OCI-M1 (cell line): ENCODE data around the gene COL15A1.
A peak's percentile ranks its signal among the peaks of the same experiment; 100 is the strongest.
"Not testable (repeated sequence)": the region's sequence is repeated elsewhere in the genome, so short reads cannot be mapped to it uniquely, and the experiment has no call there.

ENCODE experiments used
- DNase-seq: peaks from one replicate; lab custom pipeline; 2025; lab: John Stamatoyannopoulos, UW

Gene COL15A1

GRCh38 chr9:98994172-98995058, 50.7 kb downstream of the COL15A1 start:
- DNase-seq = no peak

- DNase-seq = no peak
Observed at GRCh38 chr9:98995059-98995671, 51.5 kb downstream of the COL15A1 start.

GRCh38 chr9:98995971-98996504, 52.3 kb downstream of the COL15A1 start:
- DNase-seq = no peak

DNA sequence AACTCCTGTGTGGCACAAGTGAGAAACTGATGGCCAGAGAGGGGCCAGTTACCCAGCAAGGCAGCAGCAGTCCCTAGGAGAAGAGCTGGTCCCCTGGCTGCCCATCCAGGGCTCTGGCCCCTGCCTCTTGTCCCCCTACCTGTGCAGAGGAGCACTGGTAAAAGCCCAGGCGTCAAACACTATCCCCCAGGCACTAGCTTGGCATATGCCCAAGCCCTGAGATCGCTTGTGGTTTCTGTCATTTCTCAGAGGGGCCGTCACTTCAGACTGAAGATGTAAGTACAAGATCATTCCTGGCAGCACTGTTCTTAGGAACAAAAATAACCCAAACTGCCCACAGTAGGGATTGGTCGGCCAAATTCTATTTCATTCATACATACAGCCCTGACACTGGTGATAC, 53.9 kb downstream of the COL15A1 start:
- peak; percentile 28 for DNase-seq

- DNase-seq = peak; percentile 82
Observed at GRCh38 chr9:98998441-98999151, 54.9 kb downstream of the COL15A1 start.

DNA sequence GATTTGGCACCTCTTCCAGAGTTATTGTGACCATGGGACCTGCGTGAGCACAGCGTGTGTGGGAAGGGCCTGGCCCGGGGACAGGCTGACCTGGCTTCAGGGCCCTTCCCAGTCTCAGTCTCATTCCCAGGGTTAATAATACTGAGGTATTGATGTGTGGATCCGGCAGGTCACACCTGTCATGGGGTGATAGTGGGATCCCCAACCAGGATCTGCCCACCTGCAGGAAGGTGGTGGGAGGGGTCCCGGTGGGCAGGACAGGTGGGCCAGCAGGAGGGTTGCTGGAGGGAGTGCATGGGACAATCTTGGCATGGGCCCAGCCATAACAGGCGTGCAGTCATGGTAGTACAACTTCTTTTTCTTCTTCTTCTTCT, 55.4 kb downstream of the COL15A1 start:
- DNase-seq = no peak

DNA sequence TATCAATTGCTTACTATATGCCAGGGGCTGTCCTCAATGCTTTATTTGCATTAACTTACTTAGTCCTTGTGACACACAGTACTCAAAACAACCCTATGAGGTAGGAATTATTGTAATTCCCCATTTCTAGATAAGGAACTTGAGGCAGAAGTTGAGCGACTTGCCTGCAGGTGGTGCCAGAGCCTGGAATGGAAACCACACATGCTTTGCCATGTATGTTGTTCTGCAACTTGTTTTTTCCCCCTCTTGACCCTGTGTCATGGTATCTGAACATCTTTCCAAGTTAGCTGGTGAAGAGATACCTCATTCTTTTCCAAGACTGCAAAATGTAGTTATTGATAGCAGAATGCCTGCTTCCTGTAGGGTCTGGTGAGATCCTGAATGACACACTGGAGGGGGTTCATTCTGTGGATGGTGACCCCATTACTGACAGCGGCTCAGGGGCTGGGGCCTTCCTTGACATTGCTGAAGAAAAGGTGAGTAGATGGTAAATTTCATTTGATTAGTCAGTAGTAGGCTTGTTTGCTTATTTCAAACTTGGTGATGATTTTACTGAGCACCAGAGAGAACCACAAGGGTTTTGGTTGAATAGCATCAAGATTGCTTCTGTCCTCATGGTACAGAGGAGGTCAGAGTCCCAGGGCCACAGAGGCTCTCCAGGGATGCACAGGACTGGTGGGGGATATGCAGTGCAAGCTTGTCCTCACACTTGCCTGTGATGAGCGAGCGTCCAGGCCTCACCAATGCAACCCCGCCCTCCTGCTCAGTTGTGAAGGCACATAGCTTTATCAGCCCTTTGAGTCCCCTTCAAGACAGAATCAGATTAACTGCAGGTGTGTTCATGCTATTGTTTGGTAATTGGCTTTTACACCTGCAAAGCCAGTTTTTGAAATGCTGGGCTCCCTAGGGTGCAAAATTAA, 57.0 kb downstream of the COL15A1 start:
- peak; percentile 88 for DNase-seq

DNA sequence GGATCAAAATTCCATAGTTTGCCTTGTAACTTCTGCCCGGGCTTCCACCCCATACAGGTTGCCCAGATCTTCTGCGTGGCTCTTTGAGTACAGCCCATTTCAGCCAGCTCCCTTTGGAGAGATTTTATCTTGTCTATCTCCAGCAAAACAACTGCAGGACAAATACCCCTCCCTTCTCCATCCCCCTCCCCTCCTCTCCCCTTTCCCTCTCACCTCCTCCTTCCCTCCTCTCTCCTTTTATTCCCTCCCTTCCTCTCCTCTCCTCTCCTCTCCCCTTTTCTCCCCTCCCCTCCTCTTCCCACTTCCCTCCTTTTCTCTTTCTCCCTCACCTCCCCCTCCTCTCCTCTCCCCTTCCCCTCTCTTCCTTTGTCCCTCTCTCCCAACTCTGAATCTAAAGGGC, 58.2 kb downstream of the COL15A1 start:
- DNase-seq = no peak

- no peak for DNase-seq
Observed at GRCh38 chr9:99002706-99003105, 59.0 kb downstream of the COL15A1 start.

DNA sequence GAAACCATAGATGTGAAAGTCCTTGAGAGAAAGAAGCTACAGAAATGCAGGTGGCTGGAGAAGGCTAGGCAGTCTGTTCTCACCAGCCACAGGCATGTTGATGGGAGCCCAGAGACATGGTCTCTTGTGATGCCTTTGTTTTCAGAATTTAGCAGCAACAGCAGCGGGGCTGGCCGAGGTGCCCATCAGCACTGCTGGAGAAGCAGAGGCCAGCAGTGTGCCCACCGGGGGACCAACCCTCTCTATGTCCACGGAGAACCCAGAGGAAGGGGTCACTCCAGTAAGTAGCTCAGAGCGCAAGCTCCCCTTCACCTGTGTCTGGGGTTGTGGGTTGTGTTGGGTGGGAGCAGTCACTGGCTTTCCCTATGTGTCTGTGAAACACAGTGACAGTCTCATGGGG, 59.6 kb downstream of the COL15A1 start:
- DNase-seq = no peak

- no peak for DNase-seq
Observed at GRCh38 chr9:99004115-99004514, 60.4 kb downstream of the COL15A1 start.

GRCh38 chr9:99004717-99005460, 61.2 kb downstream of the COL15A1 start:
- no peak for DNase-seq

DNA sequence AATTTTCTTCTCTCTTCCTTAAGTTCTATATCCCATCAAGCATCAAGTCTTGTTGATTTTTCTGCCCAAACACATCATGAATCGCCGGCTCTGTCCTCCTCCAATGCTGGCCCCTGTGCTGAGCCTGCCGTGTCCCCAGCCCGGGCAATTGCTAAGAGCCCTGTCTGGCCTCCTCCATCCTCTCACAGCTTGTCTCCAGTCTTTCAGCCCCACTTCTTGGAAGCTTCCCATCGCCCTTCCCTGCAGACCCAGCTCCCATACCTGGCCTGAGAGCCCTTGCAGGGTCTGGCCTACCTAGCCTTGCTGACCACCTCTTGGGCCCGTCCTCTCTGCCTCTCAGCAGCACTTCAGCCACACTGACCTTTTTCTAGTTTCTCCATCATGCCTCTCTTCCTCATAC, 61.9 kb downstream of the COL15A1 start:
- DNase-seq = no peak

GRCh38 chr9:99006511-99006910, 62.8 kb downstream of the COL15A1 start:
- no peak for DNase-seq

- no peak for DNase-seq
Observed at GRCh38 chr9:99006979-99007378, 63.3 kb downstream of the COL15A1 start.

- peak; percentile 10 for DNase-seq
Observed at GRCh38 chr9:99008203-99008602, 64.5 kb downstream of the COL15A1 start.

DNA sequence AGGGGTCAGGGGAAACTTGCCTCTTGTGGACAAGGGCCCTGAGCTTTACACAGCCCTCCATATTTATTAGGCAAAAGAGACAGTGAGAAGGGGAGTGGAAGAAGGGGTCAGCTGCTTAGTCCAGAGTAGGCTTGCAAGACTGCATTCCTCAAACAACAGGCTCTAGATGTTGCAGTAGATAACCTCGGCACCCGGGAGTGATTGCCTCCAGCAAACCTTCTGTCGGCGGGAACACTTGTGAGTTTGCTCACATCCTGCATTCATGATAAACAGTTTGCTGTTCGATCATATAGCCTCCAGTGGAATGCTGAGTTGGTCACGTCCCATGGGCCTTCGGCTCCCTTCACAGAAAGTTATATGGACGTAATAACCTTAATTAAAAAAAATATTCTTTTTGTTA, 66.7 kb downstream of the COL15A1 start:
- not testable (repeated sequence) for DNase-seq

GRCh38 chr9:99011161-99011709, 67.5 kb downstream of the COL15A1 start:
- DNase-seq = peak; percentile 74

DNA sequence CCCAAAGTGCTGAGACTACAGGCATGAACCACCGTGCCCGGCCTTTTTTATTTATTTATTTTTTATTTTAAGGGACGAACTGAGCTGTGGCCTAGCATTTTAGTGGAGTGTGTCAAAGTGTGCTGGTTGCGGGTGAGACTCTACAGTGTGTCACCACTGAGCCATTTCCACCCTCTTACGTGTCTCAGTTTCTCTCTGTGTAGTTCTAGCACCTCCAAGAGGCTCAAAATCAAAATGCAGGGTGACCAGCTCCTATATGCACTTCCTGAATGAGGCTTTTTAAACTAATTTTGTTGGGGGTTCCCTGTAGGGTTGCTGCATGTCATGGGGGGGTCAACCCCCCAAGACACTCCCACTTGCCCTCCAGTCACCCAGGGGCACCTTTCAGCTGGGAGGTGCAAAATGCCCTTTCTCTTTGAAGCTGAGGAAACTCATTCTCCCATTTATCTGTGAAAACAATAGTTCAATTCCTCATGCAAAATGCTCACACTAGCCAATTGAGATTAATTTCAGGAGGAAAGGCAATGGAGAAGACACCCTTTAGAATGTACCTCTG, 69.3 kb downstream of the COL15A1 start:
- no peak for DNase-seq

GRCh38 chr9:99013550-99013949, 69.8 kb downstream of the COL15A1 start:
- no peak for DNase-seq
